ENCODE results near the gene NFS1.

NFS1 gene

GRCh38 chr20:35681960-35682359 lies 17.2 kb downstream of the NFS1 start:
- no peak overlapping the region for H3K4me3 ChIP-seq (ENCODE audit: low read length)
- TF ChIP-seq ZNF274 (IDR thresholded peaks at IDR 0.05; ENCODE audit: low read depth, low read length): no peak

- no peak overlapping the region for H3K4me3 ChIP-seq (ENCODE audit: low read length)
These were observed 18.5 kb downstream of the NFS1 start for GRCh38 chr20:35680452-35681183.

GRCh38 chr20:35674921-35675320 lies 24.2 kb downstream of the NFS1 start:
- H3K4me3 ChIP-seq (ENCODE audit: low read length): no peak overlapping the region
- TF ChIP-seq ZNF274 (IDR thresholded peaks at IDR 0.05; ENCODE audit: low read depth, low read length): no peak

More at GRCh38 chr20:35680452-35681183, 18.5 kb downstream of the NFS1 start:
- no peak for TF ChIP-seq ZNF274 (IDR thresholded peaks at IDR 0.05; ENCODE audit: low read depth, low read length)

- TF ChIP-seq ZNF274 (IDR thresholded peaks at IDR 0.05; ENCODE audit: low read depth, low read length): no peak
- H3K4me3 ChIP-seq (ENCODE audit: low read length): no peak overlapping the region
These were observed 25.3 kb downstream of the NFS1 start for GRCh38 chr20:35673884-35674283.

- TF ChIP-seq ZNF274 (IDR thresholded peaks at IDR 0.05; ENCODE audit: low read depth, low read length): no peak
- no peak overlapping the region for H3K4me3 ChIP-seq (ENCODE audit: low read length)
These were observed 29.5 kb downstream of the NFS1 start for GRCh38 chr20:35669681-35670080.

- TF ChIP-seq ZNF274 (IDR thresholded peaks at IDR 0.05; ENCODE audit: low read depth, low read length): no peak
- H3K4me3 ChIP-seq (ENCODE audit: low read length): no peak overlapping the region
These were observed 29.9 kb downstream of the NFS1 start for GRCh38 chr20:35669221-35669620.

GRCh38 chr20:35665949-35666288 lies 33.2 kb downstream of the NFS1 start:
- no peak for TF ChIP-seq ZNF274 (IDR thresholded peaks at IDR 0.05; ENCODE audit: low read depth, low read length)
- no peak overlapping the region for H3K4me3 ChIP-seq (ENCODE audit: low read length)

- H3K4me3 ChIP-seq (ENCODE audit: low read length): peak within 1 kb of the TSS; percentile 80
- TF ChIP-seq ZNF274 (IDR thresholded peaks at IDR 0.05; ENCODE audit: low read depth, low read length): no peak
These were observed 34.5 kb downstream of the NFS1 start, which contains the start of the genes CPNE1 and RBM12 for GRCh38 chr20:35664466-35665206. Gene CPNE1 (minus strand): TSS chr20:35664900. CDS start chr20:35632923, 31,977 bp downstream. Gene RBM12 (minus strand): TSS chr20:35664900. CDS start chr20:35655322, 9,578 bp downstream.

- peak overlapping the region; percentile 80 for H3K4me3 ChIP-seq (ENCODE audit: low read length)
- TF ChIP-seq ZNF274 (IDR thresholded peaks at IDR 0.05; ENCODE audit: low read depth, low read length): no peak
These were observed 35.4 kb downstream of the NFS1 start for GRCh38 chr20:35663516-35664465.

GRCh38 chr20:35662551-35662950 lies 36.6 kb downstream of the NFS1 start:
- no peak for TF ChIP-seq ZNF274 (IDR thresholded peaks at IDR 0.05; ENCODE audit: low read depth, low read length)
- H3K4me3 ChIP-seq (ENCODE audit: low read length): peak overlapping the region; percentile 80; the same call in 1 of the 2 replicates

GRCh38 chr20:35661908-35662307 lies 37.2 kb downstream of the NFS1 start:
- peak overlapping the region; percentile 29; the same call in 1 of the 2 replicates for H3K4me3 ChIP-seq (ENCODE audit: low read length)
- no peak for TF ChIP-seq ZNF274 (IDR thresholded peaks at IDR 0.05; ENCODE audit: low read depth, low read length)

- H3K4me3 ChIP-seq (ENCODE audit: low read length): peak overlapping the region; percentile 8; the same call in 1 of the 2 replicates
- no peak for TF ChIP-seq ZNF274 (IDR thresholded peaks at IDR 0.05; ENCODE audit: low read depth, low read length)
These were observed 38.1 kb downstream of the NFS1 start for GRCh38 chr20:35661053-35661452.

GRCh38 chr20:35660122-35660937 lies 38.8 kb downstream of the NFS1 start:
- no peak overlapping the region for H3K4me3 ChIP-seq (ENCODE audit: low read length)
- TF ChIP-seq ZNF274 (IDR thresholded peaks at IDR 0.05; ENCODE audit: low read depth, low read length): no peak

Data from GM08714 (cell line).